ENCODE measurements around the gene SLC2A2. TPM values are rescaled to one million over a fixed set of nuclear protein-coding genes. Genes with fewer than 3 reads are reported as not detected.

Gene SLC2A2
- total and polyA plus RNA-seq, 8 donors = 0.59 to 5.9 (median 2.7) TPM

DNA sequence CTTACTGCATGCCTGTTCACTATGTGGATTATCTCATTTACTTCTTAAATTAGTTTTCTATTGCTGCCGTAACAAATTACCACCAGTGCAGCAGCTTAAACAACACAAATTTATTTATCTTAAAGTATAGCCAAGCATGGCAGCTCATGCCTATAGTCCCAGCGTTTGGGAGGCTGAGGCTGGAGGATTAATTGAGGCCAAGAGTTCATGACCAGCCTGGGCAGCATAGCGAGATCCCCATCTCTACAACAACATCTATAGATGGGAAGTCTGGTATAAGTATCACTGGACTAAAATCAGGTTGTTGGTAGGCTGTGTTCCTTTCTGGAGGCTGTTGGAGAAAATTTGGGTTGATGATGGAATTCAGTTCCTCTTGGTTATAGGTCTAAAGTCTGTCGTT lies 5.1 kb downstream of the SLC2A2 start:
- DNase-seq (no peak), ATAC-seq (no peak), FAIRE-seq (no peak)
- H3K4me1 ChIP-seq = peaks cover 0 to 12% (median 6%) of the 10 kb centered on the region in 3 donors
- 73 to 76% methylated on average over 4 of the region's 4 CpGs for WGBS, 2 donors
- H3K4me3 ChIP-seq = no peak overlapping the region
- TF ChIP-seq, protein P1, sequence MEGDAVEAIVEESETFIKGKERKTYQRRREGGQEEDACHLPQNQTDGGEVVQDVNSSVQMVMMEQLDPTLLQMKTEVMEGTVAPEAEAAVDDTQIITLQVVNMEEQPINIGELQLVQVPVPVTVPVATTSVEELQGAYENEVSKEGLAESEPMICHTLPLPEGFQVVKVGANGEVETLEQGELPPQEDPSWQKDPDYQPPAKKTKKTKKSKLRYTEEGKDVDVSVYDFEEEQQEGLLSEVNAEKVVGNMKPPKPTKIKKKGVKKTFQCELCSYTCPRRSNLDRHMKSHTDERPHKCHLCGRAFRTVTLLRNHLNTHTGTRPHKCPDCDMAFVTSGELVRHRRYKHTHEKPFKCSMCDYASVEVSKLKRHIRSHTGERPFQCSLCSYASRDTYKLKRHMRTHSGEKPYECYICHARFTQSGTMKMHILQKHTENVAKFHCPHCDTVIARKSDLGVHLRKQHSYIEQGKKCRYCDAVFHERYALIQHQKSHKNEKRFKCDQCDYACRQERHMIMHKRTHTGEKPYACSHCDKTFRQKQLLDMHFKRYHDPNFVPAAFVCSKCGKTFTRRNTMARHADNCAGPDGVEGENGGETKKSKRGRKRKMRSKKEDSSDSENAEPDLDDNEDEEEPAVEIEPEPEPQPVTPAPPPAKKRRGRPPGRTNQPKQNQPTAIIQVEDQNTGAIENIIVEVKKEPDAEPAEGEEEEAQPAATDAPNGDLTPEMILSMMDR (IDR thresholded peaks at IDR 0.05) = no peak
- no peaks in the 10 kb centered on the region for H3K9me3 ChIP-seq
- no peak overlapping the region for H3K27ac ChIP-seq
- no peaks in the 10 kb centered on the region for H3K27me3 ChIP-seq
- no peaks in the 10 kb centered on the region for H3K36me3 ChIP-seq
- intact Hi-C loops (cut with DNase I) = no loop called here

DNA sequence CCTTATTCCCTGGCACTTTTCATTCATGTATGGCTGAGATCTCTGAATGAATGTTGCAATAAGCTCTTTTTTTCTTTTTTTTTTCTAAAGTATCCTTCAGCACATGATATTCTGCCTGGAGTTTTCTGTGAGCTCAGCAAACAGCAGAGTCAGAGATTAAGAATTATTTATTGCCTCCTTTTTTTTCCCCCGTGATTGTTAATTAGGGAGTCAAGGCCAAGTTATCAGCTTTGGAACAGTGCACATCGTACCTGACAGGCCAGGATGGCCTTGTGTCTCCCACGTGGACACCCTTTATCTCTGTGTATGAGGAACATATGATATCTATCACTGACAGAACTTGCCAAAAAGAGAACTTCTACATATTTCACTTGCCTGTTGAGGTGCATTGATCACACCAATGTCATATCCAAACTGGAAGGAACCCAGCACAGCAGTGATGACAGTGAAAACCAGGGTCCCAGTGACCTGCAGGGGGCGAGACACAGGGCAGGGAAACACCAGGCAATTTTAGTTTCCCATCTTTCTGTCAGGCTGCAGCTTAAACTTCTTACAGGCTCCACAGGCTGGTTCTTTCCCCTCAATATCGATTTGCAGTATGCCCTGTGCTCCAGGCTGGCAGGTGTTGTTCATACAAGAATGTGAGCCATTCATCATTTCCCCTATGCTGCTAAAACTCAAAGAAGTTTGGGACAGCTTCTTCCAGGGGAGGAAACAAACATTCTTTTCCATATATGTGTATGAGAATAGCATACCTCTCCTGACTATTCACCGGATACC lies 8.2 kb downstream of the SLC2A2 start:
- WGBS, 2 donors = 12 to 14% methylated on average over 6 of the region's 6 CpGs
- Histone ChIP-seq H3K27ac (no peak overlapping the region), H3K4me3 (no peak overlapping the region), H3K36me3 (no peaks in the 10 kb centered on the region), H3K9me3 (no peaks in the 10 kb centered on the region), H3K4me1 (peaks cover 0 to 12% (median 6%) of the 10 kb centered on the region in 3 donors), H3K27me3 (no peaks in the 10 kb centered on the region)
- intact Hi-C loops (cut with DNase I) = no loop called here
- FAIRE-seq = no peak
- TF ChIP-seq, protein P1 (IDR thresholded peaks at IDR 0.05) = peak in 1 of 4 donors; percentile 7
- peak; percentile 34 to 73 (median 50) for ATAC-seq
- DNase-seq = peak in 1 of 6 donors; percentile 2

DNA sequence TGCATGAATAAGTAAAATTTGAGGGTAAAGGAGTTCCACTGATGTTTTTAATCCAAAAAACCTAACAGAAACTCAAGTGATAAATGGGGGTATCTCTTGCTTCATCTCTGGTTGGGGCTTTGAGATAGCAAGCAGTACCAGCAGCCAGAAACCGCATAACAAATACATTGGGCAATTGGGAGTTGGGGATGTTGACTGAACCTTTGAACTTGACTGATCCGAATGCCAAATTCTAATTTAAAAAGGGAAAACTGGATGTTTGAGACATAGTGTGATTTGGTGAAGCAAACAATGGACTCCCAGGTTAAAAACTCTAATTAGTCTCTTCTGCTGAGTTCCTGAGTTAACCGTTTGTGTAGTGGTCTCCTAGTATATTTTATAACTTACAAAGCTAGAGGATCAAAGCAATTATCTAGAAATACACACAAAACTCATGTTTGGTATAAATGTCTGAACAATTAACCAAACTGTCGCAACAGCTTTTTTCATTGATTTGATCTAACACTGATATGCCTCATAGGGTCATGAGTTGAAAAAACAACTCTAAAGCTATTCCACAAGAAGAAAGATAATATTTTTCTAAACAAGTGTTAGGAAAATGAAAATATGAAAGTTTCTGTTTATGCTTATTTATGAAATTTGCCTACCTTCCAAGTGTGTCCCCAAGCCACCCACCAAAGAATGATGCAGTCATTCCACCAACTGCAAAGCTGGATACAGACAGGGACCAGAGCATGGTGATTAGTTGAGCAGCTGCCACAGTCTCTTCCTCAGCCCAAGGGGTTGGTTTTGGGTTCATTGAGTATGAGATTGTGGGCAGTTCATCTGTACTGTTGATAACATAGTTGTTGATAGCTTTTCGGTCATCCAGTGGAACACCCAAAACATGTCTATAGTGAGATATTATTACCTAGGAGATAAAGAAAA lies 12.4 kb downstream of the SLC2A2 start:
- H3K4me3 ChIP-seq = no peak overlapping the region
- no peaks in the 10 kb centered on the region for H3K36me3 ChIP-seq
- no peaks in the 10 kb centered on the region for H3K27me3 ChIP-seq
- no peaks in the 10 kb centered on the region for H3K9me3 ChIP-seq
- H3K27ac ChIP-seq = no peak overlapping the region
- peaks cover 0 to 12% (median 6%) of the 10 kb centered on the region in 3 donors for H3K4me1 ChIP-seq
- ATAC-seq = peak in 1 of 4 donors; percentile 37
- no peak for DNase-seq
- TF ChIP-seq, protein P1 (IDR thresholded peaks at IDR 0.05) = no peak
- FAIRE-seq = no peak
- intact Hi-C loops (cut with DNase I) = no loop called here
- WGBS, 2 donors = 67 to 70% methylated on average over 5 of the region's 5 CpGs

DNA sequence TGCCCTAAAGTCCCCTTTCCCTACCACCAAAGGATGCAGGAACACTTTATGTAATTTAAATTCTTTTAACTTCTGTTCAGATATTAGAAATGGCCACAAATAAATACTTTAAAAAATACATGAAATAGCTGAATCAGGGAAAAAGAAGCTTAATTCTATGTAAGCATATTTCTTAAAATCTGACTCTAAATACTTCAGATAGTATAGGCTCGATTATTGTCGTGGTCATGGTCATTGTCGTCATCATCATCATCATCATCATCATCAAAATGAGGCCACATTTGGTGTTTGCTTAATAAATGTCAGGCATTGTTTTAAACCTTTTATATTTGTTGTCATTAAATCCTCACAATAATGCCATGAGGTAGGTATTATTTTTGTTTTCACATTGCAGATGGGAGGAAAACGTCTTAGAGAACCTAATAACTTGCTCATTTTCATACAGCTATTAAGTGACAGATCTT lies 14.6 kb downstream of the SLC2A2 start:
- no peak overlapping the region for H3K27ac ChIP-seq
- ATAC-seq (no peak), FAIRE-seq (no peak), DNase-seq (no peak)
- no peak overlapping the region for H3K4me3 ChIP-seq
- TF ChIP-seq, protein P1 (IDR thresholded peaks at IDR 0.05) = no peak
- 83 to 91% methylated on average over 4 of the region's 4 CpGs for WGBS, 2 donors
- intact Hi-C loops (cut with DNase I) = no loop called here
- no peaks in the 10 kb centered on the region for H3K27me3 ChIP-seq
- H3K36me3 ChIP-seq = no peaks in the 10 kb centered on the region
- no peaks in the 10 kb centered on the region for H3K9me3 ChIP-seq
- H3K4me1 ChIP-seq = no peaks in the 10 kb centered on the region

All from pancreas (tissue), 10 donors.